ENCODE results near the gene MAP3K14.
A peak's percentile ranks its signal among the peaks of the same experiment; 100 is the strongest.

MAP3K14 gene

GRCh38 chr17:45320931-45321461 is 4.2 kb upstream of the MAP3K14 start:
- peak; percentile 48 for FAIRE-seq
- no peak for DNase-seq (ENCODE audit: insufficient read length)
- TF ChIP-seq TAF1 (IDR thresholded peaks at IDR 0.05; ENCODE audit: borderline replicate concordance, low read depth, low read length) = no peak
- no peak for TF ChIP-seq POLR2AphosphoS5 (IDR thresholded peaks at IDR 0.05; ENCODE audit: low read depth, low read length)
- TF ChIP-seq POLR2A (IDR thresholded peaks at IDR 0.05; ENCODE audit: low read depth, low read length) = no peak

DNA sequence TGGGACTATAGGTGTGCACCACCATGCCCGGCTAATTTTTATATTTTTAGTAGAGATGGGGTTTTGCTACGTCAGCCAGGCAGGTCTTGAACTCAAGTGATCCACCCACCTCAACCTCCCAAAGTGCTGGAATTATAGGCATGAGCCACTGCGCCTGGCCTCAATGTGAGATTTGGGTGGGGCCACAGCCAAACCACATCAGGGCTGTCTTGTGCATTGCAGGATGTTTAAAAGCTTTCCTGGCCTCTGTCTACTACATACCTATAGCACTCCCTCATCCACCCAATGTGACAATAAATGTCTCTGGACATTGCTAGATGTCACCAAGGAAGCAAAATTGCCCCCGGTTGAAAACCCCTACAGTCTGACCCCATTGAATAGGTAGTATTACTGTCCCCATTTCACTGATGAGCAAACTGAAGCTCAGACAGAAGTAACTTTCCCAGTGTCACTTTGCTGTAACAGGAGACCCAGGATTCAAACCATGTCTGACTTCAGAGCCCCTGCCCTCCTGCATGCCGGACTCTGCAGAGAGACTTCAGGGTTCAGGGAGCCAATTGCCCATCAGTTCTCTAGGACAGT is 3.6 kb upstream of the MAP3K14 start:
- TF ChIP-seq TAF1 (IDR thresholded peaks at IDR 0.05; ENCODE audit: borderline replicate concordance, low read depth, low read length) = no peak
- TF ChIP-seq POLR2AphosphoS5 (IDR thresholded peaks at IDR 0.05; ENCODE audit: low read depth, low read length) = no peak
- TF ChIP-seq POLR2A (IDR thresholded peaks at IDR 0.05; ENCODE audit: low read depth, low read length) = no peak
- no peak for FAIRE-seq
- DNase-seq (ENCODE audit: insufficient read length) = no peak

- FAIRE-seq (no peak), DNase-seq (ENCODE audit: insufficient read length) (no peak)
- no peak for TF ChIP-seq POLR2AphosphoS5 (IDR thresholded peaks at IDR 0.05; ENCODE audit: low read depth, low read length)
- TF ChIP-seq POLR2A (IDR thresholded peaks at IDR 0.05; ENCODE audit: low read depth, low read length) = no peak
- TF ChIP-seq TAF1 (IDR thresholded peaks at IDR 0.05; ENCODE audit: borderline replicate concordance, low read depth, low read length) = no peak
Observed at GRCh38 chr17:45319239-45319703, 2.5 kb upstream of the MAP3K14 start.

GRCh38 chr17:45318561-45319230 is 1.9 kb upstream of the MAP3K14 start:
- no peak for TF ChIP-seq POLR2AphosphoS5 (IDR thresholded peaks at IDR 0.05; ENCODE audit: low read depth, low read length)
- TF ChIP-seq POLR2A (IDR thresholded peaks at IDR 0.05; ENCODE audit: low read depth, low read length) = no peak
- TF ChIP-seq TAF1 (IDR thresholded peaks at IDR 0.05; ENCODE audit: borderline replicate concordance, low read depth, low read length) = no peak
- FAIRE-seq (no peak), DNase-seq (ENCODE audit: insufficient read length) (no peak)

DNA sequence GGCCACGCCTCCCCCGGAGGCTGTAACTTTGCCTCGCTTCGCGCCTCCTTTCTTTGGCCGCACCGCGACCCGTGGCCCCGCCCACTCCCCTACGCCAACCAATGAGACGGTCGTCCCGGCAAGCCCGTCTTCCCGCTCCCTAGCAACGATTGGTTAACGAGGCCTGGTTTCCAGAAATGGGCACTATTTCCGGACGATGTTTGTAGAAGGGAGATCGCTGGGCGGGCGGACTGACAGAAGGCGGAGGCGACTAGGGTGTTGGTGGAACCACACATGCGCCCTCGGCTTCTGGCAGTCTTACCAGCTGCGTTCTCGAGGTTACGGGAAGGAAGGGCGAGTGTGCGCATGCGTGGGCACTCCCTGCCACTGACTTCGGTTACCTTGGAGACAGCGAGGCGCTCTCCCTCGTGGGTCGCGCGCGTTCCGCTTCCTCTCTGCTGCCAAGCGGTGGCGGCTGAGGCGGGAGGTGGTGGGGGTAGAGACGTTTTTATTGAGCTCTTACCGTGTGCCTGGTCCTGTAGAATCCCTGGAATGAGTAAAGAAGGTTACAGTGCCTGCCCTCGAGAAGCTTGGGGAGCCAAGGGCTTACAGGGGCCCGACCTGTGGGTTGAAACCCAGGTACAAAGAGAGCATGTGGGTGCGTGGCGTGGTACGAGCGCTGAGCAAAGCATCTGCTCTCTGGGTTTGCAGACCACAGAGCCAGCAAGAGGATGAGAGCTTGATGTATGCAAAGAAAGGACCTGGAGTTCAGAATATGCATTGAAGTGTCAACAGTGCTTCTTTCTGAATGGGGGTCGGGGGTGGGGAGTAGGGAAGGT is 500 bp upstream of the MAP3K14 start:
- TF ChIP-seq TAF1 (IDR thresholded peaks at IDR 0.05; ENCODE audit: borderline replicate concordance, low read depth, low read length) (no peak), POLR2AphosphoS5 (IDR thresholded peaks at IDR 0.05; ENCODE audit: low read depth, low read length) (0 out of 2 replicates have a peak, but pooled peaks have one; percentile 15)
- FAIRE-seq (peak; percentile 99), DNase-seq (ENCODE audit: insufficient read length) (peak; percentile 92)

GRCh38 chr17:45315648-45316433 is 979 bp downstream of the MAP3K14 start:
- DNase-seq (ENCODE audit: insufficient read length) (no peak), FAIRE-seq (no peak)
- TF ChIP-seq POLR2A (IDR thresholded peaks at IDR 0.05; ENCODE audit: low read depth, low read length) (no peak), TAF1 (IDR thresholded peaks at IDR 0.05; ENCODE audit: borderline replicate concordance, low read depth, low read length) (no peak), POLR2AphosphoS5 (IDR thresholded peaks at IDR 0.05; ENCODE audit: low read depth, low read length) (no peak; the same call in 1 of the 2 replicates)

DNA sequence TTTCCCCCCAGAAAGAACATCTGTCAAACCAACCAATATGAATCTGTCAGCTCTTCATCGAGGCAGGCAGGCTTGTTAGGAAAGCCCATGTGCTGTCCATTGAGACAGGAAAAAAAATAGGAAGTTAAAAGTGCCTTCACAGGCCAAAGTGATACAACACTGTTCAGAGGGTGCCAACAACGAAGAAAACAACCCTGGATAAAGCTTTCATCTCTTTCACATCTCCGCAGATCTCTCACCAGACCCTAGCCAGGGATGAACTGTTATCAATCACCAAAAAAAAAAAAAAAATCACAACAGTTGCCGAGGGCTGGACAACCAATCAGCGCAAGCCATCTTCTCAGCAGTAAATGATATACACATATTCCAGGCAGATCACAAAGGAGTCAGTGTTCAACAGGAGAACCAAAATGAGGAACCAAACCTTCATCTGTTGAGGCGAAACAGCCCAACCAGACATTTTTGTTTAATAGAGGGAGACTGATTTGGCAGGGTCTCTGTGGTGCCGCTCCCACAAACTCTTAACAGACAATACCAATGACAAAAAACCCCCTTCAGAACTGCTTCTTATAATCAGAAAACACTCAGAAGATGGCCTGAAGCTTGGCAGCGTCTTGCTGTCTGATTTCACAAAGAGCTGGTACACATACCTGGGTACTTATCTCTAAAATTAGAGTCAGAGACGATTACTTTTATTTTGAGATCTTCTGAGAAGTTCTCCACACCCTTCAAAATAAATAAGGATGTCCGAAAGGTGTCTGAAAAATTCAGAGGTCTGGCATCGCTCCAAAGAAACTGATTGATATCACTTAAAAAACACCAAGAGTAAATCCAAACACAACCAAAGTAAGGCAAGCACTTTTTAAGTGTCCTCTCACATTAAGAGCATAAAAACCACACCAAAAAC is 1.8 kb downstream of the MAP3K14 start:
- FAIRE-seq (peak; percentile 74), DNase-seq (ENCODE audit: insufficient read length) (no peak)
- TF ChIP-seq POLR2AphosphoS5 (IDR thresholded peaks at IDR 0.05; ENCODE audit: low read depth, low read length) (no peak; the same call in 1 of the 2 replicates), TAF1 (IDR thresholded peaks at IDR 0.05; ENCODE audit: borderline replicate concordance, low read depth, low read length) (no peak; the same call in 1 of the 2 replicates), POLR2A (IDR thresholded peaks at IDR 0.05; ENCODE audit: low read depth, low read length) (peak; percentile 66)

GRCh38 chr17:45313996-45314740 is 2.7 kb downstream of the MAP3K14 start:
- FAIRE-seq = peak; percentile 40
- no peak for DNase-seq (ENCODE audit: insufficient read length)

DNA sequence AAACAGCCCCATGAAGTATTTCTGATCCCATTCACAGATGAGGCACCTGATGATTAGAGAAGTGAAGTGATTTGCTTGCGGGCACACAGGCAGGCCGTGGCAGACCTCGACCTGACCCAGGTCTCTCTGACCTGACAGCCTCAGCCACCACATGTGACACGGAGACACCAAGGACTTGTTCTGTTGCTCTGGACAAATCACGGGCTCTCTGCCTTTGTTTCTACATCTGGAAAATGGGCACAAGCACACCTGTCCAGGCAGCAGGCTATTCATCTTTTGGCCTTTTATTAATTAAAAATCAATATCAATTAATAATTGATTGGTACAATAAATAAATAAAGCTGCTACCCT is 3.4 kb downstream of the MAP3K14 start:
- TF ChIP-seq POLR2AphosphoS5 (IDR thresholded peaks at IDR 0.05; ENCODE audit: low read depth, low read length) = no peak
- no peak for TF ChIP-seq TAF1 (IDR thresholded peaks at IDR 0.05; ENCODE audit: borderline replicate concordance, low read depth, low read length)
- no peak for TF ChIP-seq POLR2A (IDR thresholded peaks at IDR 0.05; ENCODE audit: low read depth, low read length)
- DNase-seq (ENCODE audit: insufficient read length) (no peak), FAIRE-seq (no peak)

More at GRCh38 chr17:45313996-45314740, 2.7 kb downstream of the MAP3K14 start:
- no peak for TF ChIP-seq POLR2AphosphoS5 (IDR thresholded peaks at IDR 0.05; ENCODE audit: low read depth, low read length)
- peak; percentile 23; the same call in 1 of the 2 replicates for TF ChIP-seq POLR2A (IDR thresholded peaks at IDR 0.05; ENCODE audit: low read depth, low read length)
- no peak for TF ChIP-seq TAF1 (IDR thresholded peaks at IDR 0.05; ENCODE audit: borderline replicate concordance, low read depth, low read length)

All from GM12892 (cell line).